SH-SY5Y (cell line): Measurements from ENCODE around the gene CCDC88C.

Experiments
- GATA2 ChIP-seq: IDR thresholded peaks from 2 replicates; pipeline ENCODE4 v1.6.1; 2011; ENCODE audit warnings: mild to moderate bottlenecking, low read depth, low read length
- GATA3 ChIP-seq: IDR thresholded peaks from 2 replicates; pipeline ENCODE4 v1.6.1; 2011; ENCODE audit warnings: low read depth, mild to moderate bottlenecking, low read length, moderate library complexity

GRCh38 chr14:91343051-91343450, 74.6 kb downstream of the CCDC88C start:
- TF ChIP-seq GATA2, result no peak
- TF ChIP-seq GATA3, result no peak
